Kidney (tissue), 14 donors: ENCODE data around the gene SIRT1. TPM values are rescaled to one million over a fixed set of nuclear protein-coding genes. Genes with fewer than 3 reads are reported as not detected.

Source experiments
- DNase-seq, 5 donors: peaks; one replicate each; pipeline ENCODE4 v3.0.0-alpha.2; 2013 to 2020
- FAIRE-seq: peaks from 2 replicates; lab custom pipeline; 2012; peaks lifted over from hg19 to GRCh38; lab: Jason Lieb, UNC
- H3K27ac ChIP-seq, 2 donors: one replicate each; pipeline ENCODE4 v1.7.0; 2013; ENCODE audit warnings: low read depth in 2 of 2, low read length in 2 of 2, inconsistent platforms in 1 of 2
- H3K27me3 ChIP-seq: one replicate; pipeline ENCODE4 v1.7.1; 2013; ENCODE audit warnings: low read length, inconsistent platforms; ENCODE audit not compliant: control insufficient read depth, insufficient read depth
- H3K36me3 ChIP-seq, 3 donors: one replicate each; pipeline versions ENCODE4 v1.7.0 to v1.7.1; 2013; ENCODE audit warnings: low read length in 3 of 3, control low read depth in 1 of 3, inconsistent platforms in 1 of 3; ENCODE audit not compliant: insufficient read depth in 3 of 3, control insufficient read depth in 2 of 3
- H3K4me1 ChIP-seq, 3 donors: one replicate each; pipeline versions ENCODE4 v1.7.0 to v1.7.1; 2013; ENCODE audit warnings: low read length in 3 of 3, inconsistent platforms in 1 of 3, low read depth in 1 of 3; ENCODE audit not compliant: control insufficient read depth in 2 of 3, insufficient read depth in 2 of 3
- H3K4me3 ChIP-seq, 3 donors: one replicate each; pipeline versions ENCODE4 v1.7.0 to v1.8.1; 2013; ENCODE audit warnings: low read length in 3 of 3, control low read depth in 1 of 3, inconsistent platforms in 1 of 3
- H3K9ac ChIP-seq, 3 donors: one replicate each; pipeline versions ENCODE4 v1.7.0 to v1.7.1; 2013; ENCODE audit warnings: low read length in 3 of 3, control low read depth in 1 of 3, inconsistent platforms in 1 of 3
- H3K9me3 ChIP-seq, 3 donors: one replicate each; pipeline versions ENCODE4 v1.7.0 to v1.7.1; 2013; ENCODE audit warnings: low read length in 3 of 3, control low read depth in 1 of 3, inconsistent platforms in 1 of 3; ENCODE audit not compliant: control insufficient read depth in 2 of 3, insufficient read depth in 1 of 3
- CTCF ChIP-seq: IDR thresholded peaks from 3 replicates; pipeline ENCODE4 v1.5.1; 2012; ENCODE audit warnings: mild to moderate bottlenecking, moderate library complexity, borderline replicate concordance; ENCODE audit not compliant: insufficient read depth; ENCODE audit errors: extremely low read depth
- intact Hi-C: fragments of 100-400 bp; cut with DNase I; formaldehyde crosslinking; loops from one replicate; pipeline ENCODE4 v1.11.1; 2022
- polyA plus RNA-seq: library from polyadenylated mRNA; stranded (reverse); fragments of 350-450 nt; fragmentation: Illumina TruSeq; extraction: RNeasy Lipid Tissue Mini Kit (QIAGEN cat#74804); gene quantifications from one replicate; pipeline ENCODE4 v1.2.3, GENCODE V29; 2014; ENCODE audit warnings: low read depth, low replicate concordance; ENCODE audit not compliant: insufficient read depth
- total RNA-seq: library from RNA; stranded (reverse); fragmentation: NEBNext Ultra II Directional; extraction: Animal tissue kit (Norgen Biotek cat#: 25700); gene quantifications from one replicate; pipeline ENCODE4 v1.2.1, GENCODE V29; 2021
- donor health status: control.
- donor health status: control.
- donor health status: control.
- donor health status: control.
- donor health status: control.
- donor health status: DM: yes; HTN: yes; CAD: no.
- donor health status: Normal renal cell carcinoma (clear cell type).

SIRT1 gene
- total and polyA plus RNA-seq, 2 donors from 2014 or later: 5.0 to 24.8 TPM

GRCh38 chr10:67943917-67944316 is 59.5 kb downstream of the SIRT1 start:
- H3K4me1 ChIP-seq: no peaks in the 10 kb centered on the region
- H3K27me3 ChIP-seq: no peaks in the 10 kb centered on the region
- no peak for FAIRE-seq
- no peaks in the 10 kb centered on the region for H3K9me3 ChIP-seq
- H3K9ac ChIP-seq: no peak overlapping the region
- no peak overlapping the region for H3K27ac ChIP-seq
- DNase-seq: no peak
- intact Hi-C loops: no loop called here
- TF ChIP-seq CTCF: no peak
- peaks cover 0 to 7% (median 2%) of the 10 kb centered on the region in 3 donors for H3K36me3 ChIP-seq
- H3K4me3 ChIP-seq: no peak overlapping the region

DNA sequence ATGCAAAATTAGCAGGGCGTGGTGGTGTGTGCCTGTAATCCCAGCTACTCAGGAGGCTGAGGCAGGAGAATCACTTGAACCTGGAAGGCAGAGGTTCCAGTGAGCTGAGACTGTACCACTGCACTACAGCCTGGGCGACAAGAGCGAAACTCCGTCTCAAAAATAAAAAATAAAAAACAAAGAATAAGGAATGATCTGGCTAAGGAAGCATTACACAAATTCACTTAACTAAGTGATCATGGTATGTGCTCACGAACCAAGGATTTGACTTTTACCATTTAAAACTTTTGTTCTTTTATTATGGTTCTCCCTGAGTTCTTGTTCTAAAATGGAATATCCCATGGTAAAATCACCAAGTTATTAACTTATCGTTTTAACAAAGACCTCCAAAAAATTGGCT is 71.2 kb downstream of the SIRT1 start:
- FAIRE-seq: no peak
- peaks cover 0 to 4% (median 2%) of the 10 kb centered on the region in 3 donors for H3K36me3 ChIP-seq

DNA sequence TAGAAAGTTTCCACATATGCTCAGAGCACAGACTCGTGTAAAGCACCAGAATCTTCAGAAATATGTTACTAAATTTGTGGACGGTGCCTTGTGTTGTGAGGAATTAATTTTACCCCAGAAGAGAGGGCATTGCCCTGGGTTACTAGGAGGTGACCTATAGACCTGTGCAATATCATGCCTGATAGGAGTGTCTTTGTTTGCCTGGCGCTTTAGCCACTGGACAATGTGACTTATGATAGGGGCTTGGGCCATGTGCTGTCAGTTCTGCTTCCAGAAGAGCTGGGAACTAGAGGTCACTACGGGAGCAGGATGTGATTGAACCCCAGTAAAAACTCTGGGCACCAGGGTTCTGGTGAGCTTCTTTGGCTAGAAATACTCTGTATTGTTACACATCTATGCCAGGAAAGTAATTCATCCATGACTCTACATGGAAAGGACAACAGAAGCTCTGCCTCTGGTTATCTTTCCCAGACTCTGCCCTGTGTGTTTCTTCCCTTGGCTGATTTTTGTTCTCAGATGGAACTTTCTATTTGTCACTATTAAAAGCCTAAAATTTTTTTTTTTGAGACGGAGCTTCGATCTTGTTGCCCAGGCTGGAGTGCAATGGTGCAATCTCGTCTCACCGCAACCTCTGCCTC is 75.5 kb downstream of the SIRT1 start:
- Histone ChIP-seq H3K4me1 (no peaks in the 10 kb centered on the region), H3K9ac (no peak overlapping the region), H3K27me3 (no peaks in the 10 kb centered on the region), H3K9me3 (no peaks in the 10 kb centered on the region), H3K27ac (no peak overlapping the region), H3K36me3 (peaks cover 0 to 7% (median 0%) of the 10 kb centered on the region in 3 donors), H3K4me3 (no peak overlapping the region)
- intact Hi-C loops: no loop called here
- DNase-seq (no peak), FAIRE-seq (no peak)
- TF ChIP-seq CTCF: no peak

More for the DNA sequence above, 71.2 kb downstream of the SIRT1 start:
- no peak overlapping the region for H3K9ac ChIP-seq
- no peak for TF ChIP-seq CTCF
- no peak overlapping the region for H3K4me3 ChIP-seq
- H3K27me3 ChIP-seq: no peaks in the 10 kb centered on the region
- intact Hi-C loops: no loop called here
- no peak for DNase-seq
- no peaks in the 10 kb centered on the region for H3K4me1 ChIP-seq
- no peak overlapping the region for H3K27ac ChIP-seq
- H3K9me3 ChIP-seq: no peaks in the 10 kb centered on the region
